ENCODE results near the gene DIAPH3. TPM values are rescaled to one million over a fixed set of nuclear protein-coding genes. Genes with fewer than 3 reads are reported as not detected.

DIAPH3 gene
- total RNA-seq, 1 donor from 2014 or later = 11.4 TPM

DNA sequence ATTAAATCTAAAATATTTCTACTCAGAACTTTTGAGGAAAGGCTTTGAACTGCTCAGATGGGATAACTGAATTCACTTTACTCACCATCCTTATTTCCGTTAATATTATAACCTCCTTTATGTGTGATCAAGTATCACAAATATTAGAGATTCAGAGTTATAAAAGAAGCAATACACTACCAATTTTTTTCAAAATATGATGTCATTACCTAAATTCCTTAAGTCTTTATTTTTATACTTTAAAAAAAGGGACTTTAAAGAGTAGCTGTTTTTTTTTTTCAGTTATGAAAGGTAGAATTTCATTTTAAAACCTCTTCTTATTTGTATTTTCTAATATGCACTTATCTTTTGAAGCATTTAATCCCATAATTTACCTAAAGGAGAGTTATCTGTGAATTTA lies 239.5 kb downstream of the DIAPH3 start:
- H3K27me3 Mint-ChIP-seq = no peaks in the 10 kb centered on the region
- peaks cover 8% of the 10 kb centered on the region for H3K9me3 Mint-ChIP-seq (ENCODE audit: low read depth)

DNA sequence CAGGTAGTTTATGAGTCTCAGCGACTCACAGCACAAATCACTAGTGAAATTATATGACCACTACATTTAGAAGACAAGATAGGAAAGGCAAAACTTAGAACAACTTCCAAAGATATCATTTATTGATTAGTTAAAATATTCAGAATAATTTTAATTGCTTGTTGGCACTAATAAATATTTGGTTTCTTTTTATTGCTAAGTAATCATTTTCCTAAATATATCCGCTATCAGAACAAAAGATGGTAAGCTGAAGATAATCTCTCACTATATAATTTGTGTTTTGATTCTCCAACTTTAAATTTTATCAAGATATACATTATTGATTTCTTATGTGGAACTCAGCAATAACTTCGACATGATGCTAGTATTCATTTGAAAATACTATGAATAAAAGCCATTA lies 248.5 kb downstream of the DIAPH3 start:
- H3K27ac Mint-ChIP-seq = no peak overlapping the region
- no peak overlapping the region for H3K4me3 Mint-ChIP-seq (ENCODE audit: low read depth)
- no peak for DNase-seq (ENCODE audit: low spot score, unreplicated experiment)
- TF ChIP-seq, protein P1, sequence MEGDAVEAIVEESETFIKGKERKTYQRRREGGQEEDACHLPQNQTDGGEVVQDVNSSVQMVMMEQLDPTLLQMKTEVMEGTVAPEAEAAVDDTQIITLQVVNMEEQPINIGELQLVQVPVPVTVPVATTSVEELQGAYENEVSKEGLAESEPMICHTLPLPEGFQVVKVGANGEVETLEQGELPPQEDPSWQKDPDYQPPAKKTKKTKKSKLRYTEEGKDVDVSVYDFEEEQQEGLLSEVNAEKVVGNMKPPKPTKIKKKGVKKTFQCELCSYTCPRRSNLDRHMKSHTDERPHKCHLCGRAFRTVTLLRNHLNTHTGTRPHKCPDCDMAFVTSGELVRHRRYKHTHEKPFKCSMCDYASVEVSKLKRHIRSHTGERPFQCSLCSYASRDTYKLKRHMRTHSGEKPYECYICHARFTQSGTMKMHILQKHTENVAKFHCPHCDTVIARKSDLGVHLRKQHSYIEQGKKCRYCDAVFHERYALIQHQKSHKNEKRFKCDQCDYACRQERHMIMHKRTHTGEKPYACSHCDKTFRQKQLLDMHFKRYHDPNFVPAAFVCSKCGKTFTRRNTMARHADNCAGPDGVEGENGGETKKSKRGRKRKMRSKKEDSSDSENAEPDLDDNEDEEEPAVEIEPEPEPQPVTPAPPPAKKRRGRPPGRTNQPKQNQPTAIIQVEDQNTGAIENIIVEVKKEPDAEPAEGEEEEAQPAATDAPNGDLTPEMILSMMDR (IDR thresholded peaks at IDR 0.05; ENCODE audit: unreplicated experiment) = no peak
- no peaks in the 10 kb centered on the region for H3K36me3 Mint-ChIP-seq (ENCODE audit: insufficient read depth)
- no peaks in the 10 kb centered on the region for H3K27me3 Mint-ChIP-seq
- H3K4me1 Mint-ChIP-seq (ENCODE audit: low read depth) = no peaks in the 10 kb centered on the region
- H3K9me3 Mint-ChIP-seq (ENCODE audit: low read depth) = no peaks in the 10 kb centered on the region

More for the DNA sequence above, 239.5 kb downstream of the DIAPH3 start:
- H3K27ac Mint-ChIP-seq = no peak overlapping the region
- TF ChIP-seq, protein P1 (IDR thresholded peaks at IDR 0.05; ENCODE audit: unreplicated experiment) = no peak
- no peak for DNase-seq (ENCODE audit: low spot score, unreplicated experiment)
- H3K36me3 Mint-ChIP-seq (ENCODE audit: insufficient read depth) = peaks cover 7% of the 10 kb centered on the region
- no peak overlapping the region for H3K4me3 Mint-ChIP-seq (ENCODE audit: low read depth)
- no peaks in the 10 kb centered on the region for H3K4me1 Mint-ChIP-seq (ENCODE audit: low read depth)

DNA sequence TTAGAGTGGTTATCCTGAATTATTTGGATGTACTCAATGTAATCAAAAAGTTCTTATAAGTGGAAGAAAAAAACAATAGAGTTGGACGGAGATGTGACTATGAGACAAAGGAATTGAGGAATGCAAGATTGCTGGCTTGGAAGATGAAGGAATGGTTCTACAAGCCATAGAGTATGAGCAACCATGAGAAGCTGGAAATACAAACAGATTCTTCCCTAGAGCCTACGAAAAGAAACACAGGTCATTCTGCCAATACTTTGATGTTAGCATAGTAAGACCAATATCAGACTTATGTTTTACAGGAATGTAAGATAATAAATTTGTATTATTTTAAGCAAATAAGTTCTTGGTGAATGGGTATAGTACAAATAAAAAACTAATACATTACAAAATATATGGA lies 249.2 kb downstream of the DIAPH3 start:
- DNase-seq (ENCODE audit: low spot score, unreplicated experiment) = no peak
- TF ChIP-seq, protein P1 (IDR thresholded peaks at IDR 0.05; ENCODE audit: unreplicated experiment) = no peak
- H3K4me3 Mint-ChIP-seq (ENCODE audit: low read depth) = no peak overlapping the region
- no peaks in the 10 kb centered on the region for H3K27me3 Mint-ChIP-seq
- H3K27ac Mint-ChIP-seq = no peak overlapping the region
- H3K36me3 Mint-ChIP-seq (ENCODE audit: insufficient read depth) = peaks cover 2% of the 10 kb centered on the region
- no peaks in the 10 kb centered on the region for H3K4me1 Mint-ChIP-seq (ENCODE audit: low read depth)
- H3K9me3 Mint-ChIP-seq (ENCODE audit: low read depth) = no peaks in the 10 kb centered on the region

DNA sequence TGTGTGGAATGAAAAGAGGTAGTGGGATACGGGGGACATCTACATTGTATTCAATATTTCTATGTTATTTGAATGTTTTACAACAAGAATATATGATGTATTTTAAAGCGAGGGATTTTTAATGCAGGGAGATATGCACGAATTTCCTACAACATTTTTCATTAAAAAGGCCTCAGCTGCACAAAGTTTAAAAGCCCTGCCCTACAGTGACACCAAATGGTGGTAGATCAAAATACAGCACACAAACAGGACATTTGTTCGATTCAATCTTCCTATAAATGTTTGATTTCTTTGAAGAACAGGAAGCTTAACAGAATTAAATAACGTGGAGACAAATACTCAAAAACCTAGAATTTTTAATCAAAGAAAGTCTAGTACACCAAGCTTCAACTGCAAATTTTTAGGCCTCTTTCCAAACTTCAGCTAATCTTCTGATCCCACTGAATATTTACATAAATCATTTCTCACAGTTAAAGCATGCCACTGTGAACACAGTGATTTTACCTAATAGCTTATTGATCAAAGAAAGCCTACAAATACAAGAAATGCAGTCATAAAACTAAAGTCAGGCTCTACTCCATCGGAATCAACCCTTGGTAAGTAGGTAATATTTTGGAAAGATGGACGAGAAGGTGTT lies 257.2 kb downstream of the DIAPH3 start:
- Mint-ChIP-seq H3K27ac (no peak overlapping the region), H3K4me3 (ENCODE audit: low read depth) (no peak overlapping the region), H3K36me3 (ENCODE audit: insufficient read depth) (peaks cover 2% of the 10 kb centered on the region), H3K9me3 (ENCODE audit: low read depth) (no peaks in the 10 kb centered on the region), H3K4me1 (ENCODE audit: low read depth) (peaks cover 4% of the 10 kb centered on the region), H3K27me3 (no peaks in the 10 kb centered on the region)
- TF ChIP-seq, protein P1 (IDR thresholded peaks at IDR 0.05; ENCODE audit: unreplicated experiment) = peak; percentile 66
- no peak for DNase-seq (ENCODE audit: low spot score, unreplicated experiment)

DNA sequence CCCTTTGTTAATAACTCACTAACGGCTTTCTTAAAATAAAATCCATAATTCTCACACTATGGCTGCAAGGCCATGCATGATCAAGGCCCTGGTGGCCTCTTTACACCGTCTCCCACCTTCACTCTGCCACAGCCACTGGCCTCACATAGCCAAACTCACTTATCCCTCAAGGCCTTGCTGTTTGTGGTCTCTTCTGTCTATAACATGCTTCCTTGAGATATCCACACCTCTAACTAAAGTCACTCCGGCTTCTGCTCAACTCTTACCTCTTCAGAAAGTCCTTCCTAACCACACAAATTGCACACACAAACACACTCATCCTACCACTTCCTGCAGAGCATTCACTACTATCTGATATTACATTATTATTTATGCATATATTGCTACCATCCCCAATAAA lies 262.5 kb downstream of the DIAPH3 start:
- Mint-ChIP-seq H3K9me3 (ENCODE audit: low read depth) (no peaks in the 10 kb centered on the region), H3K27me3 (no peaks in the 10 kb centered on the region), H3K4me3 (ENCODE audit: low read depth) (no peak overlapping the region), H3K4me1 (ENCODE audit: low read depth) (no peaks in the 10 kb centered on the region), H3K36me3 (ENCODE audit: insufficient read depth) (no peaks in the 10 kb centered on the region), H3K27ac (no peak overlapping the region)
- TF ChIP-seq, protein P1 (IDR thresholded peaks at IDR 0.05; ENCODE audit: unreplicated experiment) = no peak
- DNase-seq (ENCODE audit: low spot score, unreplicated experiment) = no peak

Data from progenitor cell of endocrine pancreas (in vitro differentiated cells).